Heart left ventricle (tissue), 13 donors: ENCODE results near the gene PDK2.

ENCODE experiments used
- POLR2A ChIP-seq, 2 donors: fragments of 450-650 bp; IDR thresholded peaks; one replicate each; pipeline ENCODE4 v1.6.1; 2017; ENCODE audit warnings: antibody characterized with exemption in 2 of 2, mild to moderate bottlenecking in 2 of 2, moderate library complexity in 2 of 2
- TF ChIP-seq, protein P1 (sequence below), 12 donors: fragments of 200-600 bp; sonication (generic) in 4 of 12; IDR thresholded peaks; one replicate each; pipeline versions ENCODE4 v1.5.0 to v1.8.0; 2018 to 2022; ENCODE audit warnings: antibody characterized with exemption in 12 of 12, mild to moderate bottlenecking in 5 of 12
- donor health status: ischemic (EF 13 %, LVEDD 7.1; RV severe dilation, severe dysfunction).
- donor health status: DM: no; HTN: yes; CAD: no.
- donor health status: DM: no; HTN: no; CAD: no.
- donor health status: ischemic (EF 25% LVEDD 6.9; RV normal size, moderate dysfunction).
- donor health status: ischemic (EF 25% LVEDD 5.7; RV mildly dilated, moderate dysfunction).
- donor health status: ischemic (EF 35%, LVEDD 5.7; RV mildly dilated, moderate dysfunction).
- donor health status: nonischemic (EF 11% LVEDD 7.7; RV severe dilation, severe dysfunction).
- donor health status: DM: yes; HTN: yes; CAD: no.
- donor health status: PGD.
- donor health status: ischemic (EF 29% LVEDD 5.4; RV normal size, mild dysfunction).
- donor health status: nonischemic (EF 23%, LVEDD 6.1; RV moderate dilation, normal function).

DNA sequence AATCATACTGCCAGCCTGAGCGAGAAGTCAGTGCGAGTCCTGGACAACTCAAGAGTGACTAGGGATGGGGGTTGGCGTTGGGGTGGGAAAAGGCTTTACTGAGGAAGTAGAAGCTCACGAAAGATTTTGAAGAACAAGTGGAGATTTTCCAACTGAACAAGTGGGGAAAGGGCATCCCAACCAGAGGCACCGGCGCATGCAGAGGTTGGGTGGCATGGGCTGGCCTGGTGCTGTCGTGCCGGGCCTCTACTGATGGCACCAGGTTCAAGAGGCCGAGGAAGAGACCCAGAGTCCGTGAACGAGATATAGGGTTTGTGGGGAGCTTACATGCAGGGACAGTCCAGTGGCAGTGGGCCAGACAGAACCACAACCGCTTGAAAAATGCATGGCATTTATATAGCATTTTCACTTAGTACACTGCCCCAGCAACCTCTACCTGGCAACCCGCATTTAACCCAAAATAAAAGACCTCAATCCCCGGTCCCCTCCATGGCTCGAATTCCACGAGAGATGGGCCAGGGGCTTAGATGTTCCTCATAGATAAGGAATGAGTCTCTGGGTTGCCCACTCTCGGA, 46.9 kb upstream of the PDK2 start:
- TF ChIP-seq POLR2A (IDR thresholded peaks at IDR 0.05) = no peak
- TF ChIP-seq, protein P1, sequence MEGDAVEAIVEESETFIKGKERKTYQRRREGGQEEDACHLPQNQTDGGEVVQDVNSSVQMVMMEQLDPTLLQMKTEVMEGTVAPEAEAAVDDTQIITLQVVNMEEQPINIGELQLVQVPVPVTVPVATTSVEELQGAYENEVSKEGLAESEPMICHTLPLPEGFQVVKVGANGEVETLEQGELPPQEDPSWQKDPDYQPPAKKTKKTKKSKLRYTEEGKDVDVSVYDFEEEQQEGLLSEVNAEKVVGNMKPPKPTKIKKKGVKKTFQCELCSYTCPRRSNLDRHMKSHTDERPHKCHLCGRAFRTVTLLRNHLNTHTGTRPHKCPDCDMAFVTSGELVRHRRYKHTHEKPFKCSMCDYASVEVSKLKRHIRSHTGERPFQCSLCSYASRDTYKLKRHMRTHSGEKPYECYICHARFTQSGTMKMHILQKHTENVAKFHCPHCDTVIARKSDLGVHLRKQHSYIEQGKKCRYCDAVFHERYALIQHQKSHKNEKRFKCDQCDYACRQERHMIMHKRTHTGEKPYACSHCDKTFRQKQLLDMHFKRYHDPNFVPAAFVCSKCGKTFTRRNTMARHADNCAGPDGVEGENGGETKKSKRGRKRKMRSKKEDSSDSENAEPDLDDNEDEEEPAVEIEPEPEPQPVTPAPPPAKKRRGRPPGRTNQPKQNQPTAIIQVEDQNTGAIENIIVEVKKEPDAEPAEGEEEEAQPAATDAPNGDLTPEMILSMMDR (IDR thresholded peaks at IDR 0.05) = no peak
